Spinal cord (tissue), 10 donors: ENCODE measurements around the gene NDUFA11. TPM values are rescaled to one million over a fixed set of nuclear protein-coding genes. Genes with fewer than 3 reads are reported as not detected.
"Not testable (repeated sequence)": the region's sequence is repeated elsewhere in the genome, so short reads cannot be mapped to it uniquely, and the experiment has no call there.

Experiments
- DNase-seq, 6 donors: peaks; one replicate each; pipeline versions ENCODE4 v3.0.0 to v3.0.0-alpha.2; 2013 to 2015; ENCODE audit warnings: low spot score in 6 of 6, low read depth in 4 of 6
- H3K27ac ChIP-seq: one replicate; pipeline ENCODE4 v1.5.1; 2013; ENCODE audit warnings: low read depth, low read length, control low read depth
- H3K27me3 ChIP-seq: one replicate; pipeline ENCODE4 v1.6.1; 2013; ENCODE audit warnings: low read length; ENCODE audit not compliant: control insufficient read depth, insufficient read depth
- H3K36me3 ChIP-seq: one replicate; pipeline ENCODE4 v1.6.1; 2013; ENCODE audit warnings: low read length; ENCODE audit not compliant: control insufficient read depth, insufficient read depth
- H3K4me1 ChIP-seq: one replicate; pipeline ENCODE4 v1.6.1; 2013; ENCODE audit warnings: low read length; ENCODE audit not compliant: control insufficient read depth, insufficient read depth
- H3K4me3 ChIP-seq: one replicate; pipeline ENCODE4 v1.5.1; 2013; ENCODE audit warnings: low read depth, low read length, control low read depth
- H3K9me3 ChIP-seq: one replicate; pipeline ENCODE4 v1.6.1; 2013; ENCODE audit warnings: low read length; ENCODE audit not compliant: control insufficient read depth, insufficient read depth
- WGBS: methylation state at CpG from one replicate; pipeline ENCODE4 v1.1.5; 2013; ENCODE audit warnings: missing lambda C conversion rate; ENCODE audit not compliant: insufficient coverage; 5-methylcytosine and 5-hydroxymethylcytosine counted together
- polyA plus RNA-seq, 2 donors: library from polyadenylated mRNA; unstranded; fragments of 120-200 nt; gene quantifications; one replicate each; pipeline ENCODE4 v1.2.1, GENCODE V29; 2013; ENCODE audit not compliant: insufficient read length in 2 of 2
- total RNA-seq, 2 donors: library from RNA; depleted of rRNA in 1 of 2; stranded (reverse); fragments of 120-200 nt in 1 of 2; fragments of >200 nt in 1 of 2; gene quantifications; one replicate each; pipeline versions ENCODE4 v1.2.3 to v1.2.4, GENCODE V29; 2013 to 2014
- donor health status: healthy.

Gene NDUFA11
- total and polyA plus RNA-seq, 4 donors, result 63.6 to 304 (median 258) TPM

- 81% methylated on average over 13 of the region's 13 CpGs for WGBS
- Histone ChIP-seq H3K36me3 (peaks cover 50% of the 10 kb centered on the region), H3K27ac (no peak overlapping the region), H3K4me3 (no peak overlapping the region), H3K4me1 (peaks cover 14% of the 10 kb centered on the region), H3K27me3 (peaks cover 5% of the 10 kb centered on the region), H3K9me3 (no peaks in the 10 kb centered on the region)
- DNase-seq, result no peak
Measured at GRCh38 chr19:5893296-5893903, 10.2 kb downstream of the NDUFA11 start.

GRCh38 chr19:5892772-5893275, 10.8 kb downstream of the NDUFA11 start:
- H3K27me3 ChIP-seq, result peaks cover 5% of the 10 kb centered on the region
- H3K4me3 ChIP-seq, result no peak overlapping the region
- H3K36me3 ChIP-seq, result peaks cover 45% of the 10 kb centered on the region
- peaks cover 14% of the 10 kb centered on the region for H3K4me1 ChIP-seq
- no peaks in the 10 kb centered on the region for H3K9me3 ChIP-seq
- H3K27ac ChIP-seq, result no peak overlapping the region
- DNase-seq, result no peak
- 70% methylated on average over 14 of the region's 15 CpGs for WGBS

- peaks cover 14% of the 10 kb centered on the region for H3K4me1 ChIP-seq
- peak in 1 of 6 donors; percentile 31 for DNase-seq
- peaks cover 38% of the 10 kb centered on the region for H3K36me3 ChIP-seq
- H3K27ac ChIP-seq, result no peak overlapping the region
- WGBS, result 20% methylated on average over 45 of the region's 48 CpGs
- H3K4me3 ChIP-seq, result no peak overlapping the region
- H3K27me3 ChIP-seq, result peaks cover 5% of the 10 kb centered on the region
- H3K9me3 ChIP-seq, result no peaks in the 10 kb centered on the region
Measured at GRCh38 chr19:5891938-5892771, 11.4 kb downstream of the NDUFA11 start.

- Histone ChIP-seq H3K4me3 (no peak overlapping the region), H3K27me3 (peaks cover 5% of the 10 kb centered on the region), H3K36me3 (peaks cover 32% of the 10 kb centered on the region), H3K4me1 (peaks cover 14% of the 10 kb centered on the region), H3K9me3 (no peaks in the 10 kb centered on the region), H3K27ac (no peak overlapping the region)
- WGBS, result 74% methylated on average over 4 of the region's 4 CpGs
- no peak for DNase-seq
Measured at GRCh38 chr19:5891572-5891937, 12.0 kb downstream of the NDUFA11 start.

GRCh38 chr19:5890099-5890498, 13.5 kb downstream of the NDUFA11 start:
- Histone ChIP-seq H3K36me3 (peaks cover 18% of the 10 kb centered on the region), H3K27me3 (peaks cover 5% of the 10 kb centered on the region), H3K27ac (no peak overlapping the region), H3K4me3 (no peak overlapping the region), H3K9me3 (no peaks in the 10 kb centered on the region), H3K4me1 (peaks cover 14% of the 10 kb centered on the region)
- WGBS, result 56% methylated on average over 5 of the region's 10 CpGs
- DNase-seq, result no peak

GRCh38 chr19:5889288-5889971, 14.2 kb downstream of the NDUFA11 start:
- 69% methylated on average over 14 of the region's 17 CpGs for whole genome bisulfite sequencing
- H3K27ac ChIP-seq, result no peak overlapping the region
- no peak for DNase-seq

GRCh38 chr19:5884065-5884811, 19.4 kb downstream of the NDUFA11 start:
- not testable (repeated sequence) for H3K27ac ChIP-seq, H3K4me1 ChIP-seq, H3K9me3 ChIP-seq, DNase-seq, H3K36me3 ChIP-seq, H3K27me3 ChIP-seq, H3K4me3 ChIP-seq
- 69% methylated on average over 4 of the region's 11 CpGs for WGBS

More at GRCh38 chr19:5889288-5889971, 14.2 kb downstream of the NDUFA11 start:
- peaks cover 11% of the 10 kb centered on the region for H3K36me3 ChIP-seq
- H3K4me1 ChIP-seq, result peaks cover 14% of the 10 kb centered on the region
- no peaks in the 10 kb centered on the region for H3K9me3 ChIP-seq
- peaks cover 5% of the 10 kb centered on the region for H3K27me3 ChIP-seq
- no peak overlapping the region for H3K4me3 ChIP-seq

GRCh38 chr19:5883157-5883873, 20.3 kb downstream of the NDUFA11 start:
- H3K4me3 ChIP-seq, H3K27ac ChIP-seq, H3K27me3 ChIP-seq, H3K36me3 ChIP-seq, H3K4me1 ChIP-seq, H3K9me3 ChIP-seq: not testable (repeated sequence)
- DNase-seq, result peak in 1 of 6 donors; percentile 35
- WGBS, result 52% methylated on average over 3 of the region's 13 CpGs
